DOHH2 (cell line): ENCODE results near the gene ENPP6.

Experiments
- CTCF ChIP-seq: fragments of 200-600 bp; sonication (generic); IDR thresholded peaks from one replicate; pipeline ENCODE4 v1.5.1; 2014; ENCODE audit warnings: antibody characterized with exemption, mild to moderate bottlenecking, low read depth, low read length; ENCODE audit not compliant: poor library complexity, severe bottlenecking
- EZH2phosphoT487 ChIP-seq: fragments of 200-600 bp; sonication (generic); IDR thresholded peaks from 2 replicates; pipeline ENCODE4 v1.6.1; 2017; ENCODE audit warnings: borderline replicate concordance, mild to moderate bottlenecking, antibody characterized with exemption, low read length, moderate library complexity, mixed read lengths

- TF ChIP-seq CTCF, result no peak
- TF ChIP-seq EZH2phosphoT487, result no peak
Observed at GRCh38 chr4:184146951-184147350, 70.7 kb downstream of the ENPP6 start.
